Keratinocyte (primary cell): ENCODE data around the gene TMEM132A.

Experiments used
- CTCF ChIP-seq, 3 experiments: IDR thresholded peaks in 1 of 3; conservative IDR thresholded peaks in 1 of 3; optimal IDR thresholded peaks in 1 of 3; 2 replicates in 2 of 3; 3 replicates in 1 of 3; pipeline versions ENCODE3 to v1.5.1; 2011; ENCODE audit warnings: low read length in 3 of 3, mild to moderate bottlenecking in 3 of 3, moderate library complexity in 2 of 3, control low read depth in 1 of 3, inconsistent platforms in 1 of 3; ENCODE audit not compliant: insufficient read depth in 2 of 3; ENCODE audit errors: extremely low read depth in 1 of 3
- EZH2 ChIP-seq: IDR thresholded peaks from one replicate; pipeline ENCODE4 v1.6.1; 2012; ENCODE audit warnings: inconsistent platforms, mild to moderate bottlenecking, low read length, moderate library complexity

GRCh38 chr11:60889869-60890311, 34.4 kb upstream of the TMEM132A start:
- TF ChIP-seq CTCF (optimal IDR thresholded peaks at IDR 0.05 in 1 of 3, IDR thresholded peaks at IDR 0.05 in 1 of 3, conservative IDR thresholded peaks at IDR 0.05 in 1 of 3; ENCODE audit: extremely low read depth in 1 of 3, insufficient read depth in 2 of 3, low read length in 3 of 3) (no peak), EZH2 (no peak)
